ENCODE measurements around the gene C19orf25.
"Not testable (repeated sequence)": the region's sequence is repeated elsewhere in the genome, so short reads cannot be mapped to it uniquely, and the experiment has no call there.

The C19orf25 gene

GRCh38 chr19:1495051-1495798 lies 16.2 kb upstream of the C19orf25 start:
- no peak for DNase-seq

GRCh38 chr19:1494115-1494815 lies 15.2 kb upstream of the C19orf25 start:
- no peak for DNase-seq

- no peak for DNase-seq
Observed at GRCh38 chr19:1492474-1493006, 13.5 kb upstream of the C19orf25 start.

GRCh38 chr19:1491849-1492170 lies 12.8 kb upstream of the C19orf25 start:
- no peak for DNase-seq

- no peak for DNase-seq
Observed at GRCh38 chr19:1491114-1491848, 12.3 kb upstream of the C19orf25 start, which contains the start of gene REEP6. REEP6 (plus strand) TSS chr19:1491181; CDS start chr19:1491270, 89 bp downstream.

GRCh38 chr19:1490311-1491113 lies 11.5 kb upstream of the C19orf25 start, which contains the start of gene PCSK4:
PCSK4 (minus strand) TSS chr19:1490350; CDS start chr19:1490346, 4 bp downstream.
- peak; percentile 98 to 100 for DNase-seq

GRCh38 chr19:1489463-1490310 lies 10.7 kb upstream of the C19orf25 start:
- DNase-seq: no peak

GRCh38 chr19:1488282-1488601 lies 9.2 kb upstream of the C19orf25 start:
- DNase-seq: no peak

GRCh38 chr19:1487576-1488281 lies 8.7 kb upstream of the C19orf25 start:
- no peak for DNase-seq

- no peak for DNase-seq
Observed at GRCh38 chr19:1486720-1487575, 7.9 kb upstream of the C19orf25 start.

- no peak for DNase-seq
Observed at GRCh38 chr19:1483979-1484428, 5.0 kb upstream of the C19orf25 start.

GRCh38 chr19:1483131-1483978 lies 4.3 kb upstream of the C19orf25 start:
- DNase-seq: no peak

GRCh38 chr19:1482361-1483130 lies 3.5 kb upstream of the C19orf25 start:
- no peak for DNase-seq

GRCh38 chr19:1481893-1482360 lies 2.9 kb upstream of the C19orf25 start:
- no peak for DNase-seq

GRCh38 chr19:1481224-1481892 lies 2.3 kb upstream of the C19orf25 start:
- DNase-seq: no peak

GRCh38 chr19:1477056-1477455 lies 2.0 kb downstream of the C19orf25 start:
- DNase-seq: not testable (repeated sequence)

- no peak for DNase-seq
Observed at GRCh38 chr19:1475751-1476437, 3.1 kb downstream of the C19orf25 start.
